Stomach (tissue), 4 donors: ENCODE data around the gene ZC3H12C.

Experiments
- EP300 ChIP-seq: sonication (generic); formaldehyde crosslinking; IDR thresholded peaks from one replicate; pipeline ENCODE4 v1.6.1; 2017; ENCODE audit warnings: antibody characterized with exemption
- POLR2A ChIP-seq, 4 donors: fragments of 450-650 bp; IDR thresholded peaks; one replicate each; pipeline ENCODE4 v1.6.1; 2016; ENCODE audit warnings: antibody characterized with exemption in 4 of 4, control low read depth in 2 of 4, mild to moderate bottlenecking in 1 of 4, moderate library complexity in 1 of 4
- TF ChIP-seq, protein P1 (sequence below), 7 experiments: fragments of 450-650 bp in 4 of 7; fragments of 200-600 bp in 3 of 7; sonication (generic) in 3 of 7; IDR thresholded peaks; one replicate each; pipeline ENCODE4 v1.5.1; 2016 to 2019; ENCODE audit warnings: antibody characterized with exemption in 7 of 7, control low read depth in 2 of 7, mild to moderate bottlenecking in 1 of 7

DNA sequence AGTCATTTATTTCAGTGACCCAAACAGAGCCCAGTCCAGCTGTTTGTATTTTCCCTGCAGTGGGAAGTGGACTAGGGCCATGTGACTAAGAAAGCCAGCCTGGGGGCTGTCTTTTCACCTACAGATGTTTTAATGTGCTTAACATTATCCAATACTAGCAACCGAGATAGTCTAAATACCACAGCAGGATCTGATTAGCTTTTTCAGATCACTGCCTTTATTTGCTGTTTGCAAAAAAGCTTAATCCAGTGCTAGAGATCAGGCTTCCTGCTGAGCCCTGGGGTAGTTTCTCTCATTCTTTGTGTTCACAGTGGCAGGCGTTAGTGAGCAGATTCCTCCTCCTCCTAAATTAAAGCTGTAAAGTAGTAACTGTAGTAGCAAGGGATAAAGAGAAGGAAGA lies 35.0 kb downstream of the ZC3H12C start:
- TF ChIP-seq POLR2A (IDR thresholded peaks at IDR 0.05) (no peak), EP300 (no peak)
- TF ChIP-seq, protein P1, sequence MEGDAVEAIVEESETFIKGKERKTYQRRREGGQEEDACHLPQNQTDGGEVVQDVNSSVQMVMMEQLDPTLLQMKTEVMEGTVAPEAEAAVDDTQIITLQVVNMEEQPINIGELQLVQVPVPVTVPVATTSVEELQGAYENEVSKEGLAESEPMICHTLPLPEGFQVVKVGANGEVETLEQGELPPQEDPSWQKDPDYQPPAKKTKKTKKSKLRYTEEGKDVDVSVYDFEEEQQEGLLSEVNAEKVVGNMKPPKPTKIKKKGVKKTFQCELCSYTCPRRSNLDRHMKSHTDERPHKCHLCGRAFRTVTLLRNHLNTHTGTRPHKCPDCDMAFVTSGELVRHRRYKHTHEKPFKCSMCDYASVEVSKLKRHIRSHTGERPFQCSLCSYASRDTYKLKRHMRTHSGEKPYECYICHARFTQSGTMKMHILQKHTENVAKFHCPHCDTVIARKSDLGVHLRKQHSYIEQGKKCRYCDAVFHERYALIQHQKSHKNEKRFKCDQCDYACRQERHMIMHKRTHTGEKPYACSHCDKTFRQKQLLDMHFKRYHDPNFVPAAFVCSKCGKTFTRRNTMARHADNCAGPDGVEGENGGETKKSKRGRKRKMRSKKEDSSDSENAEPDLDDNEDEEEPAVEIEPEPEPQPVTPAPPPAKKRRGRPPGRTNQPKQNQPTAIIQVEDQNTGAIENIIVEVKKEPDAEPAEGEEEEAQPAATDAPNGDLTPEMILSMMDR (IDR thresholded peaks at IDR 0.05) = no peak
